HG02852 (cell line): ENCODE measurements around the gene TNN.
"Not testable (repeated sequence)": the region's sequence is repeated elsewhere in the genome, so short reads cannot be mapped to it uniquely, and the experiment has no call there.

ENCODE experiments used
- ATAC-seq: cut with Tn5 transposase; IDR thresholded peaks from one replicate; pipeline ENCODE4 v1.9.1; 2021; ENCODE audit warnings: mild to moderate bottlenecking, moderate library complexity; ENCODE audit not compliant: unreplicated experiment

The TNN gene, protein sequence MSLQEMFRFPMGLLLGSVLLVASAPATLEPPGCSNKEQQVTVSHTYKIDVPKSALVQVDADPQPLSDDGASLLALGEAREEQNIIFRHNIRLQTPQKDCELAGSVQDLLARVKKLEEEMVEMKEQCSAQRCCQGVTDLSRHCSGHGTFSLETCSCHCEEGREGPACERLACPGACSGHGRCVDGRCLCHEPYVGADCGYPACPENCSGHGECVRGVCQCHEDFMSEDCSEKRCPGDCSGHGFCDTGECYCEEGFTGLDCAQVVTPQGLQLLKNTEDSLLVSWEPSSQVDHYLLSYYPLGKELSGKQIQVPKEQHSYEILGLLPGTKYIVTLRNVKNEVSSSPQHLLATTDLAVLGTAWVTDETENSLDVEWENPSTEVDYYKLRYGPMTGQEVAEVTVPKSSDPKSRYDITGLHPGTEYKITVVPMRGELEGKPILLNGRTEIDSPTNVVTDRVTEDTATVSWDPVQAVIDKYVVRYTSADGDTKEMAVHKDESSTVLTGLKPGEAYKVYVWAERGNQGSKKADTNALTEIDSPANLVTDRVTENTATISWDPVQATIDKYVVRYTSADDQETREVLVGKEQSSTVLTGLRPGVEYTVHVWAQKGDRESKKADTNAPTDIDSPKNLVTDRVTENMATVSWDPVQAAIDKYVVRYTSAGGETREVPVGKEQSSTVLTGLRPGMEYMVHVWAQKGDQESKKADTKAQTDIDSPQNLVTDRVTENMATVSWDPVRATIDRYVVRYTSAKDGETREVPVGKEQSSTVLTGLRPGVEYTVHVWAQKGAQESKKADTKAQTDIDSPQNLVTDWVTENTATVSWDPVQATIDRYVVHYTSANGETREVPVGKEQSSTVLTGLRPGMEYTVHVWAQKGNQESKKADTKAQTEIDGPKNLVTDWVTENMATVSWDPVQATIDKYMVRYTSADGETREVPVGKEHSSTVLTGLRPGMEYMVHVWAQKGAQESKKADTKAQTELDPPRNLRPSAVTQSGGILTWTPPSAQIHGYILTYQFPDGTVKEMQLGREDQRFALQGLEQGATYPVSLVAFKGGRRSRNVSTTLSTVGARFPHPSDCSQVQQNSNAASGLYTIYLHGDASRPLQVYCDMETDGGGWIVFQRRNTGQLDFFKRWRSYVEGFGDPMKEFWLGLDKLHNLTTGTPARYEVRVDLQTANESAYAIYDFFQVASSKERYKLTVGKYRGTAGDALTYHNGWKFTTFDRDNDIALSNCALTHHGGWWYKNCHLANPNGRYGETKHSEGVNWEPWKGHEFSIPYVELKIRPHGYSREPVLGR (N-terminal part only)

DNA sequence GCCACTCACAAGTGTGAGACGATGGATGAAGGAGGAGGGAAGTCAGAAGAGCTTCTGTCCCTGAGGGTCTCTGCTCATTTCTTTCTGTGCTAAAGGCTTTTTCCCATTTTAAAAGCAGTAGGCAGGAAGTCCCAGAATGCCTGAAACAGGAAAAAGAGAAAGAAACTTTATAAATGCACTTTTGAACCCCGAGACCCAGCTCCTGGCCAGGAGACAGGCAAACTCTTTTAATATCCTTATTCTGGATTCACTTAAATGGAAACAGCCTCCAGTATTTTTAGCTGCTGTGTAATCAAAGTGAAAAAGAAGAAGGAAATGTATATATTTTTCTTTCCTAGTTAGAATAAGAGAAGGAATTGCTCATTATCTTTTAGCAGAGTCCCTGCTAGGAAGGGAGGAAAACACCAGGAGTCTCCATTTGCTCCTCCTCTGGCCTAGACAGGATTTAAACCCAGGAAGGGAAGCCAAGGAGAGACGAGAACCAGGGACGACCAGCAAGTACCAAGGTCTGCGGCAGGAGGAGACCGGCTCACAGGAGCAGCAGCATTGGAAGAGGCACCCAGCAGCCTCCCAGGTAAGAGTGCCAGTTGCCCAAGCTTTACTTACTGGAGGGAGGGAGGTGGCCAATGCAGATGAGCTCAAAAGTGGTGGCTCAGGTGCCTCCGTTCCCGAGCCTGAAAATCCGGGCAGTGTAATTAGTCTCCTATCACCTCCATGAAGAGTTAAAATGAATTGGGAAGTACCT lies at the start of gene TNN:
Gene TNN, plus strand, starts transcription at position 472 of the 745 bp plus-strand sequence. CDS start 9,586 bp downstream, outside the sequence.
- ATAC-seq, result no peak

DNA sequence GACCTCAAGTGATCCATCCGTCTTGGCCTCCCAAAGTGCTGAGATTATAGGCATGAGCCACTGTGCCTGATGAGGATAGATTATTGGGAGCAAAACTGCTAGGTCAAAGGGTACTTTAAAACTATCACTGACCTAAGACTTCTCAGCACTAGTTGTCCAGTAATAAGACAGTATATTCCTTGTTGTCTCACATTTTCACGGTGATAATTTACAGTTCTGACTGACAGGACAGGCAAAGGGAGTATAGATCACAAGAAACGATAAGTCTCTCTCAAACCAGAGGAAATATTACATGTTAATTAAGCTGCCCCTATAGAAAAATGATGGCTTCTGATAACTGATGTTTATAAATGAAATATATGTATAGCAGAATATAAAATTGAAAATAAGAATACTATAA lies 48.1 kb upstream of the TNN start:
- ATAC-seq, result no peak

GRCh38 chr1:175023043-175023921 lies 44.4 kb upstream of the TNN start, which contains the start of gene MRPS14:
Gene MRPS14 (minus strand): TSS chr1:175023425. CDS start chr1:175023408, 17 bp downstream.
- ATAC-seq, result peak; percentile 88

GRCh38 chr1:175023922-175024242 lies 43.8 kb upstream of the TNN start:
- not testable (repeated sequence) for ATAC-seq

GRCh38 chr1:175024773-175025172 lies 42.9 kb upstream of the TNN start:
- no peak for ATAC-seq

DNA sequence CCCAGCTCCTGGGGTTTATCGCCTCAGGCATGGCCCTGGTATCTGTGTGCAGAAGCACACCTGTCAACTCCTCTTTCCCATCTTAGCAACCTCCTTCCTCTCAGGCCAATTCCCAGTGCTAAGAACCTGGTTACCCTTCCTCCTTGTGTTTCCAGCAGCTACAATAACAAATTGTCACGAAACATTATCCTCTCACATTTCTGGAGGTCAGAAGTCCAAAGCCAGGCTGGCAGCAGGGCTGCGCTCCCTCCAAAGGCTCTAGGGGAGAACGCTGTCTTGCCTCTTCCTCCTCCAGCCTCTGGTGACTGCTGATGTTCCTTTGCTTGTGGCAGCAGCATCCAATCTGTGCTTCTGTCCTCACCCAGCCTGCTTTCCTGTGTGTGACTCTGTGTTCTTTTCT lies 33.7 kb upstream of the TNN start:
- no peak for ATAC-seq

DNA sequence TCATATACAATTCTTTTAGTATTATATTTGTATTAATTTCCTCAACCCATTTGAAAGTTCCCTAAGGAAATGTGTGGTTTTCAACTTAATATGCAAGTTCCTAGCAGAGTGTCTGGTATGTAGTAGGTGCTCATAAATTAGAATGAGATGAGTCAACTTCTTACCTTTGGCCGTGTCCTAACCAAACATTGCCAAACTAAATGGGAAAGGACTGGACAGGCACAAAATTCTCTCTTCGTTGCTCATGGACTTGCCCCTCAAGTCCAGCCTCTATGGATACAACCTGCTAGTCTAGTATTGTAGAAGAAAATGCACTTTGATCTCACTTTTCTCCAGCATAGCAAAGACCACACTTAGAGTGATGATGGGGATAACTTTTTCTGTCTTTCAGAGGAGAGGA lies 32.9 kb upstream of the TNN start:
- ATAC-seq, result no peak

DNA sequence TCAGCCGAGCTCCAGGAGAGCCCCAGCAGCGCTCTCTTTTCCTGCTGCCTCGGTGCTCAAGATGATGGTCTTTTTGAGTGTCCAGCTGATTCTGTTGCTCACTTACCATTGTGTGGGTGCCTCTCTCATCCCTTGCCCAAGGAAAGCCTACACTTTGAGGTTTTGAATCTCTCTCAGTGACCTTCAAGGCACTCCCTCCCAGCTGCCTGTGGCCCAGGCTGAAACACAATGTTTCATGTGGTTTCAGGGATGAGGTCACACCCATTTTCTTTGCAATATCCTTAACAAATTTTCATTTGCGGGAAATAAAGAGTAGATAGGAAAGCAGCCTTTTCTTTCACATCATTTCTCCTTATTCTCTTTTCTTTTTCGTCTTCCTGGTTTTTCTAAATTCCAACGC lies 31.8 kb upstream of the TNN start:
- ATAC-seq, result no peak

DNA sequence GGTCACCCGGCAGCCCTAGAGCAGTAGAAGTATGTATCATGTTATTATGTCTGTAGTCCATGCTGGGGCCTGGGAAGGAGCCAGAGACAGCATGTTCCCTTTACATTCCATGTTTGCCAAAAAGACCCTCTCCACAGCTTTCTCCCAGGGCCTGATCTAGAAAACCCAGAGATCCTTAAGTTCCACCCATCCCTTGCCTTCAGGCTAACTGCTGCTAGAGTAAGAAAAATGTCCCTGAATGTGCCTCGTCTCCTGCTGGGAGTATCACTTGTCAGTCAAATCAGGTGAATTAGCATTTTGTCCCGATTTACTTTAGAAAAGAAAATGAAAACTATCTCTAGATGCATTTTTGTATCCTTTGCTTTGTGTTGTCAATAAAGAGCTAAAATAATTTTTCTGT lies 31.2 kb upstream of the TNN start:
- ATAC-seq, result no peak

GRCh38 chr1:175037416-175037815 lies 30.2 kb upstream of the TNN start:
- no peak for ATAC-seq

DNA sequence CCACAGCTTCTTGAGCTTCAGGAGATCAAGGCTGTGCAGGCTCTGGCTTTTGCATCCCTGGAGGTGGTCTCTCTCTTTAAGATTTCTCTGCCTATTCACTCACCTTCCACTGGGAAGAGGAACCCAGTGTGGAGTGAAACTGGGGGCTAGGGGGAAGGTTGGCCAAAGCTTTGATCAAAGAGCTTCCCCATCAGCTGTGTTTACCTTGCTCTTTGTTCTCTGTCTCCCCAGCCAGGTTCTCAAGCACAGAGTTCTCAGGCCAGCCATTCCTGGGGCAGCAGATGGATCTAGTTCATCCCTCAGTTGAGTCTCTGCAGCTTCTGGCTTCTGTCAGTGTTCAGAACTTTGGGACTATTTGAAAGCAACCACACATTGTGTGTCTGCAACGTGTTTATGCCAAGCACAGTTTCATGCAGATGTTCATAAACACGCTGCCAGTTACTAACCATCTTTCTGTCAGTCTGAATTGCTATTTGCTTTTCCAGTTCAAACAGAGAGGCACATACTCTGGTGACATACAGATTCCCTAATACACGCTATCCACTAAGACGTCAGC lies 27.2 kb upstream of the TNN start:
- no peak for ATAC-seq

GRCh38 chr1:175042650-175043049 lies 25.0 kb upstream of the TNN start:
- ATAC-seq, result no peak

DNA sequence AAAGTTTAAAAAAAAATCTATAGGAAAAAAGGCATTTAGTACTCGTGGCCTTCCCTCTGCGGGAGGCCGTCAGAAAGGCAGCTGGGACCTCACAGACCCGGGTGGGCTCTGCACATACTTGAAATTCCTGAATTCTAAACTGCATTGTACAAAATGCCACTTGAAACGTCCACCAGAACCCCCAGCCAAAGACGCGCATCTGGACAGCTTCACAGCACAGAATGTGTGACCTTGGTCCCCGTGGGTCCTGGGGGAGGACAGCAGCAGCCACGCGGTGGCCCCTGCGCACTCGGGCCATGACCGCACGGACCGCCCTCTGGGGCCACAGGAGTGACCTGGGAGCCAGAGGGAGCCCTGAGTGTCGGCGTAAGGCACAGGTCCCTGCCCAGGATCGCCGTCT lies 23.8 kb upstream of the TNN start:
- ATAC-seq, result no peak

DNA sequence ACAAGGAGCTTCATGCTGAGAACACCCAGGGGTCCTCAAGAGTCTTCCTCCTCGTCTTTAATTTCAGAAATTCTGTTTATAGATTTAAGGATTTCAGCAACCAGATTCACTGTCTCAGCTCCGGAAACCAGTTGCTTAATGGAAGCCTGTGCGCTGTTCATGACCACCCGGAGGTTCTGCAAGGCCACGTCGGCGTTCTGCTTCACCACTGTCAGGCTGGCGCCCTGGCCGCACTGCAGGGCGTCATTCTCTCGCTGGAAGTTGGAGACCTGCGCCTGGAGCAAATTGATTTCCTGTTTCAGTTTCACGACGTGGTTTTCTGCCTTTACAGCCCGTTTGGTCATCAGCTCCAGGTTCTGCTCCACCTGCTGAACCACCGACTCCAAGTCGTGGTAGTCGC lies 23.0 kb upstream of the TNN start:
- ATAC-seq, result not testable (repeated sequence)

- ATAC-seq, result no peak
These were observed 22.5 kb upstream of the TNN start for GRCh38 chr1:175045097-175045496.

- ATAC-seq, result no peak
These were observed 22.1 kb upstream of the TNN start for GRCh38 chr1:175045519-175045918.

- no peak for ATAC-seq
These were observed 16.6 kb upstream of the TNN start for GRCh38 chr1:175050992-175051391.

DNA sequence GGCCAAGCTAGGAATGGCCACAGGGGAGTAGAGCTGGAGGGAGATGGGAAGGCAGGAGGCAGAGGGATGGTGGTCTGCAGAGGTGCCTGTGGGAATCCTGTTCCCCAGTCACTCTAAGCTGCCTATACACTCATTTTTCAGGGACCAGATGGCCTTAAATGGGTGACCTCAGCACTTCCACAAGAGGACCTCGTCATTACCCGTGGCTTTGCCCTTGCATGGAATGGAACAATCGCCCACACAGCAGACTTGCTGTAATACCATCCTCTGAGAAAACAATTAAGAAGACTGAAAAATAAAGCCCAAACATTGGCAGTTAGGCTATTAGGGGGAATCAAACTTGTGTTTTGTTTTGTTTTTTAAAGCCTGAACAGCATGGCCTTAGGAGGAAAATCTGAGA lies 12.9 kb upstream of the TNN start:
- no peak for ATAC-seq

GRCh38 chr1:175062339-175062738 lies 5.3 kb upstream of the TNN start:
- ATAC-seq, result no peak
